ENCODE data around the gene DAZAP2. TPM values are rescaled to one million over a fixed set of nuclear protein-coding genes. Genes with fewer than 3 reads are reported as not detected.

Gene DAZAP2
- total and polyA plus RNA-seq, 2 experiments from 2014 or later, result 145 to 216 TPM

GRCh38 chr12:51192284-51192671, 46.3 kb upstream of the DAZAP2 start:
- no peaks in the 10 kb centered on the region for H3K27me3 ChIP-seq (replicated peaks; ENCODE audit: insufficient read depth)
- 88 to 91% methylated on average over 5 of the region's 5 CpGs for WGBS, 2 experiments (ENCODE audit: low coverage in 1 of 2, low lambda C conversion rate in 2 of 2, missing lambda C conversion rate in 2 of 2)

GRCh38 chr12:51195841-51196240, 42.8 kb upstream of the DAZAP2 start:
- in situ Hi-C loops (cut with MboI), result no loop called here
- 85 to 95% methylated on average over 6 to 7 of the region's 7 CpGs for WGBS, 2 experiments (ENCODE audit: low coverage in 1 of 2, low lambda C conversion rate in 2 of 2, missing lambda C conversion rate in 2 of 2)
- H3K9me2 ChIP-seq (ENCODE audit: insufficient read depth), result no peaks in the 10 kb centered on the region

More at GRCh38 chr12:51192284-51192671, 46.3 kb upstream of the DAZAP2 start:
- Histone ChIP-seq H3K27ac (no peak overlapping the region), H4K20me1 (ENCODE audit: insufficient read depth) (no peaks in the 10 kb centered on the region), H3K9me2 (ENCODE audit: insufficient read depth) (no peaks in the 10 kb centered on the region), H3K4me2 (ENCODE audit: unreplicated experiment) (no peak overlapping the region), H2AFZ (no peak overlapping the region), H3K79me2 (ENCODE audit: insufficient read depth) (no peaks in the 10 kb centered on the region), H3F3A (ENCODE audit: insufficient read depth) (no peaks in the 10 kb centered on the region), H3K4me1 (ENCODE audit: insufficient read depth) (no peaks in the 10 kb centered on the region), H3K36me3 (ENCODE audit: low read depth) (no peaks in the 10 kb centered on the region), H3K9ac (no peak overlapping the region), H3K9me3 (ENCODE audit: low read depth) (no peaks in the 10 kb centered on the region), H3K4me3 (no peak overlapping the region)
- TF ChIP-seq EZH2 (IDR thresholded peaks at IDR 0.05; ENCODE audit: insufficient read depth, poor library complexity, severe bottlenecking), result no peak
- no peak for TF ChIP-seq EZH2phosphoT487 (IDR thresholded peaks at IDR 0.05; ENCODE audit: insufficient read depth, low read depth)
- no peak for DNase-seq
- in situ Hi-C loops (cut with MboI), result no loop called here

GRCh38 chr12:51196547-51196946, 42.1 kb upstream of the DAZAP2 start:
- Histone ChIP-seq H3K79me2 (ENCODE audit: insufficient read depth) (no peaks in the 10 kb centered on the region), H3F3A (ENCODE audit: insufficient read depth) (no peaks in the 10 kb centered on the region), H3K9me2 (ENCODE audit: insufficient read depth) (no peaks in the 10 kb centered on the region), H2AFZ (no peak overlapping the region), H3K36me3 (ENCODE audit: low read depth) (no peaks in the 10 kb centered on the region), H3K27ac (no peak overlapping the region), H3K27me3 (replicated peaks; ENCODE audit: insufficient read depth) (no peaks in the 10 kb centered on the region), H4K20me1 (ENCODE audit: insufficient read depth) (no peaks in the 10 kb centered on the region), H3K4me2 (ENCODE audit: unreplicated experiment) (no peak overlapping the region), H3K4me1 (ENCODE audit: insufficient read depth) (no peaks in the 10 kb centered on the region), H3K9me3 (ENCODE audit: low read depth) (no peaks in the 10 kb centered on the region), H3K4me3 (no peak overlapping the region), H3K9ac (no peak overlapping the region)
- in situ Hi-C loops (cut with MboI), result no loop called here
- no peak for DNase-seq
- 57 to 67% methylated on average over 9 of the region's 9 CpGs for WGBS, 2 experiments (ENCODE audit: low coverage in 1 of 2, low lambda C conversion rate in 2 of 2, missing lambda C conversion rate in 2 of 2)
- no peak for TF ChIP-seq EZH2phosphoT487 (IDR thresholded peaks at IDR 0.05; ENCODE audit: insufficient read depth, low read depth)
- TF ChIP-seq EZH2 (IDR thresholded peaks at IDR 0.05; ENCODE audit: insufficient read depth, poor library complexity, severe bottlenecking), result no peak

More at GRCh38 chr12:51195841-51196240, 42.8 kb upstream of the DAZAP2 start:
- H3K4me1 ChIP-seq (ENCODE audit: insufficient read depth), result no peaks in the 10 kb centered on the region
- H3K4me2 ChIP-seq (ENCODE audit: unreplicated experiment), result no peak overlapping the region
- no peaks in the 10 kb centered on the region for H3F3A ChIP-seq (ENCODE audit: insufficient read depth)
- H3K9ac ChIP-seq, result no peak overlapping the region
- no peaks in the 10 kb centered on the region for H3K79me2 ChIP-seq (ENCODE audit: insufficient read depth)
- no peaks in the 10 kb centered on the region for H3K36me3 ChIP-seq (ENCODE audit: low read depth)
- H3K27me3 ChIP-seq (replicated peaks; ENCODE audit: insufficient read depth), result no peaks in the 10 kb centered on the region
- TF ChIP-seq EZH2 (IDR thresholded peaks at IDR 0.05; ENCODE audit: insufficient read depth, poor library complexity, severe bottlenecking) (no peak), EZH2phosphoT487 (IDR thresholded peaks at IDR 0.05; ENCODE audit: insufficient read depth, low read depth) (no peak)
- DNase-seq, result no peak
- no peaks in the 10 kb centered on the region for H4K20me1 ChIP-seq (ENCODE audit: insufficient read depth)
- H3K4me3 ChIP-seq, result no peak overlapping the region
- H3K27ac ChIP-seq, result no peak overlapping the region
- no peak overlapping the region for H2AFZ ChIP-seq
- no peaks in the 10 kb centered on the region for H3K9me3 ChIP-seq (ENCODE audit: low read depth)

GRCh38 chr12:51197736-51198567, 40.7 kb upstream of the DAZAP2 start:
- no peaks in the 10 kb centered on the region for H3K27me3 ChIP-seq (replicated peaks; ENCODE audit: insufficient read depth)
- H2AFZ ChIP-seq, result no peak overlapping the region
- in situ Hi-C loops (cut with MboI), result no loop called here
- no peak overlapping the region for H3K4me2 ChIP-seq (ENCODE audit: unreplicated experiment)
- H3K4me1 ChIP-seq (ENCODE audit: insufficient read depth), result no peaks in the 10 kb centered on the region
- H3K4me3 ChIP-seq, result no peak overlapping the region
- no peak overlapping the region for H3K9ac ChIP-seq
- H3K9me2 ChIP-seq (ENCODE audit: insufficient read depth), result no peaks in the 10 kb centered on the region
- TF ChIP-seq EZH2phosphoT487 (IDR thresholded peaks at IDR 0.05; ENCODE audit: insufficient read depth, low read depth) (no peak), EZH2 (IDR thresholded peaks at IDR 0.05; ENCODE audit: insufficient read depth, poor library complexity, severe bottlenecking) (no peak)
- H4K20me1 ChIP-seq (ENCODE audit: insufficient read depth), result no peaks in the 10 kb centered on the region
- H3K27ac ChIP-seq, result no peak overlapping the region
- H3F3A ChIP-seq (ENCODE audit: insufficient read depth), result no peaks in the 10 kb centered on the region
- H3K79me2 ChIP-seq (ENCODE audit: insufficient read depth), result no peaks in the 10 kb centered on the region
- no peaks in the 10 kb centered on the region for H3K36me3 ChIP-seq (ENCODE audit: low read depth)
- no peaks in the 10 kb centered on the region for H3K9me3 ChIP-seq (ENCODE audit: low read depth)
- no peak for DNase-seq
- WGBS, 2 experiments (ENCODE audit: low coverage in 1 of 2, low lambda C conversion rate in 2 of 2, missing lambda C conversion rate in 2 of 2), result 86 to 89% methylated on average over 32 to 38 of the region's 38 CpGs

Measured in GM23248 (cell line).